Brain pericyte (primary cell): Measurements from ENCODE around the gene OPN3.

Experiments
- DNase-seq: peaks from one replicate; pipeline ENCODE4 v3.0.0-alpha.2; 2012; ENCODE audit warnings: low read depth, low spot score

Gene OPN3

DNA sequence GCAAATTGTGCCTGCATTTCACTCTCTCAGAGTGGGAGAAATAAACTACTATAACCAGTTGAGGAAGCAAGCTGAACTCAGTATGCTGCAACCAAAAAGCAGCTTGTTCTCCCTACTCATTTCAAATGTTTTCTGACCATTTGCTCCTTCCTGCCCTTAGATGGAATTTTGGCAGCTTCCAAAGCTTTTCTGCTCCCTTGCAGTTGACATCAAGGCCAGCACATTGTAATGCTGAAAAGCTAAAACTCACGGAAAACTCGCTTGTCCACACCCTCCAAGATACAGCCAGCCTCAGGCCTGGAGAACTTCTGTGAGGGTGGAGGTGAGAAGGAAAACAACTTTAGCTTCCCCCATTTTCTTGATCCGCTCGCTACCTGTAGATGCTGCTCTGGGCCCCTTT lies 5.0 kb upstream of the OPN3 start:
- DNase-seq, result no peak

- no peak for DNase-seq
Measured at GRCh38 chr1:241644259-241644658, 4.1 kb upstream of the OPN3 start.

- no peak for DNase-seq
Measured at GRCh38 chr1:241642593-241642944, 2.4 kb upstream of the OPN3 start.

DNA sequence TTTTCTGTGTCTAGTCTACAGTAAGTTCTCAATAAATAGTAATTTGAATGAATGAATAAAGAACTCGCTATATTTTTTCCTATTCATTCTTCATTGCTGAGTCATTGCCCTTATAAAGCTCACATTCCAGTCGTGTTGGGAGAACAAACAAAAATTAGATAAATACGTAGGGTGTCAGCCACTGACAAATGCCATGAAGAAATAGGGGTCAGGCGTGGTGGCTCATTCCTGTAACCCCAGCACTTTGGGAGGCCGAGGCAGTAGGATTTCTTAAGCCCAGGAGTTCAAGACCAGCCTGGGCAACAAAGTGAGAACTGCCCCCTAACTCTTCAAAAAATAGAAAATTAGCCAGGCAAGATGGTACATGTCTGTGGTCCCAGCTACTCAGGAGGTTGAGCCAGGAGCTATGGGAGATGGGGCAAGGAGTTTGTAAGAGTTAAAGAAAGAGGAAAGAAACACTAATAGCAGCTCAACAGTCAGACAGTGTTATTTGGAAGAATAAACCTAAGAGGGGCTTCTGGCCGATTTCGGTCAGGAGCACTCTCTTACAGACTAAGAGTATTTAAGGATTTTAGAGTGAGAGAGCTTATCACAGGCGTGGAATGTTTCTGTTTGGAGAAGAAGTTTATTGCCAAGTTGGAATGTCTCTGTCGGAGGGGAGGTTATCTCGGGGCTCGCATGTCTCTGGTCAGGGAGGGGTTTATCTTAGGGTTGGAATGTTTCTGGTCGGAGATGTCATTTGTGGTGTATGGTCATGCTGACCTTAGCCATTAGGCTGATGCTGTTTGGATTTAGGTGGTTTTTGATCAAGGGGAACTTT lies 1.8 kb upstream of the OPN3 start:
- no peak for DNase-seq

GRCh38 chr1:241640867-241641622 lies 876 bp upstream of the OPN3 start:
- no peak for DNase-seq

DNA sequence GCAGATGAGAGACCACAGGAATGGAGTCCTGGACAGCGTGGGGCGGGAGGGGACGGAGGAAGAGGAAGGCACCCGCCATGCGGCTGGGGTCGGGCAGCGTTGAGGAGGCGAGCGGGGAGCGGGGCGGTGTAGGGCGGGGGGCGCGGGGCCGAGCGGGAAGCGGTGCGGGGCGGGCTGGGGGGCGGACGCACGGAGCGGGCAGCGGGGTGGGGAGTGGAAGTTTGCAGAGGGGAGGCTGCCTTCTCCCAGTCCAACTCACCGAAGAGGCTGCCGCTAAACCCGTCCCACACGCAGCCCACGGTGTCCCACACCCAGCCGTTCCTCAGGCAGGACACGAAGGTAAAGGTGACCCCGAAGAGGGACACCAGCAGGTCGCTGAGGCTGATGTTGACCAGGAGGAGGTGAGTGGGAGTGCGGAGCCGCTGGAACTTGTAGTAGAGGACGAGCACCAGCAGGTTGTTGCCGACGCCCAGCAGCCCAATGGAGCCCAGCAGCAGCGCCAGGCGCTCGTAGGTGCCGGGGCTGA lies 483 bp downstream of the OPN3 start:
- DNase-seq, result no peak

DNA sequence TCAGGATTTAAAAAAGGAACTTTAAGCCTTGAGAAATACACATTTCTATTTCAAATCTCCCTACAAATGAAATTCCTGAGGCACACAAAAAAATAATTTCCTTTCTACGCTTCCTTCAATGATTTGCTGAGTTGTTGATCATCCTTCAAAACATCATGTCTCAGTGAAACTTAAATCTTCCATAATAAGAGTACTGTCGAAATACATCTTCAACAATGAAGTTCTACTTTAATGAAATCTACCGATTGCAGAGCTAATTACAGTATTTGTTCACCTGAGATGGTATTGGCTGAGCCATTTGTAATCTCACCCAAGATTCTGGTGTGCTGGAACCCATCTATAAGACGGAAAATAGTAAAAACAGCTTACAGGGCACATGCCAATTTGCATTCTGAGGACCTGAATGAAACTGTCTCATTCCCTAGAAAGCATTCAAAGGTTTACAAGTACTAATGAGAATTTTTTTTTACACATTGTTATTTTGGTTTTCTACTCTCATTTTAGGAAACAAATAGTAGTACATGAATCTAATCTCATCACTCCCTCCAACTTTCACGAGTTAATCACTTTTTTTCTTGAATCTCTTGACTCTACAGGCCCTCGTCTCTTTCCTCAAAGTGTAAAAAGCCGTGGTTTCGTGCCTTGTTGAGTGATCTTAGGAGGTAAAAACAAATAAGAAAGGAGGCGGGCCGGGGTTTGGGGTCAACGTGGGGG lies 1.1 kb downstream of the OPN3 start:
- DNase-seq, result no peak

- no peak for DNase-seq
Measured at GRCh38 chr1:241638099-241638682, 2.0 kb downstream of the OPN3 start.

DNA sequence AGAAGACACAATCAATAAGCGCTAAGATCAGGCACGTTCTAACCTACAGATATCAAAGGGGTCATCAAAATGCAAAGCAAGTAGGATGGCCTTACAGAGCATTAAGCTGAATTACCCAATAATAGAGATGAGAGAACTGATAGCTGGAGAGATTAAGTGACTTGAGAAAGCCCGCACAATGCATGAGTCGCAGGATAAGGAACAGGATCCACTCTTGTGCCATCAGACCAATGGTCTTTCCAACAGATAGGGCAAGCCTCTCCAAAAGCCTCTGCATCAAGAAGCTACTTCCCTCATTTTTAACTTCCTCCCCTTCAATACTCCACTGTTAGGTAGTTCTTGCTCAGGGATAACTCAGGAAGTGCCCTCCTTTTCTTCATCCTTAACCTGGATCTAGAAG lies 2.6 kb downstream of the OPN3 start:
- no peak for DNase-seq

DNA sequence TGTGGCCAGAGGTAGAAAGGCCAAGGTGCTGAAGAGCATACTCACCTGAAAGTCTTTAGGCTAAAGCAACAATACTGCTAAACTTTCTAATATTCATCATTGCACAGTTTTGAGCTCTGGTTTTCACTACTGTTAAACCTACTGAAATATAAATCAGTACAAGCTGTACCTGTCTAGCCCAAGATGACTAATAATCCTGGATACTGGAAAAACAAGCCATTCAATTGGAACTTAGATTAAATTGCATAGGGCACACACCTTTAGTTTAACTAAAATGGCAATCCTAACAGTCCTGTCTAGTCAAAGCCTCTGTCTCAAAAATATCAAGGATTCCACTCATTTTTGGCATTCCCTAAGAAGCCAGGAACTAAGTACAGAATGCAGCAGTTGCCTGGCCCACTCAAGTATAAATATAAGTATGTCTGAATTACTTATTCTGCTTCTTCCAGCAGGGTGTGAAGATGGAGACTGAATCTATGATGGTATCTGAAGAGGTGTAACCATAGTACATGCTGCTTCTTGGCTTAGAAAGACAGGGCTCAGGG lies 3.1 kb downstream of the OPN3 start:
- no peak for DNase-seq

DNA sequence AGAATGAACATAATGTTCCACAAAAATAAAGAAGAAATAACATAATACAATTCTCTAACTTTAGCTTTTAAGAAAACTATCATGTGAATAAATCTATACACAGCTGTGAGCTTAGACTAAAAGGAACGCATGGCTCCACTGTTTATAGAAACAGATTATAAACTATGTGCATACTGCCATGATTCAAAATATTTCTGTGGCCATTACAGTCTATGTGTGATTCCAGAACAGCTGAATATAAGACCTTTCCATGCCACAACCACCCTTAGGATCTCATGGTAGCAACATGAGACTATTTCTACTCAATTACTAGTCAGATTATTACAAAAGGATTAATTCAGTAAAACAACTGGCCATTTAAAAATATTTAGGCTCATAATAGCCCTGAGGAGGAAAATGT lies 3.9 kb downstream of the OPN3 start:
- DNase-seq, result no peak

DNA sequence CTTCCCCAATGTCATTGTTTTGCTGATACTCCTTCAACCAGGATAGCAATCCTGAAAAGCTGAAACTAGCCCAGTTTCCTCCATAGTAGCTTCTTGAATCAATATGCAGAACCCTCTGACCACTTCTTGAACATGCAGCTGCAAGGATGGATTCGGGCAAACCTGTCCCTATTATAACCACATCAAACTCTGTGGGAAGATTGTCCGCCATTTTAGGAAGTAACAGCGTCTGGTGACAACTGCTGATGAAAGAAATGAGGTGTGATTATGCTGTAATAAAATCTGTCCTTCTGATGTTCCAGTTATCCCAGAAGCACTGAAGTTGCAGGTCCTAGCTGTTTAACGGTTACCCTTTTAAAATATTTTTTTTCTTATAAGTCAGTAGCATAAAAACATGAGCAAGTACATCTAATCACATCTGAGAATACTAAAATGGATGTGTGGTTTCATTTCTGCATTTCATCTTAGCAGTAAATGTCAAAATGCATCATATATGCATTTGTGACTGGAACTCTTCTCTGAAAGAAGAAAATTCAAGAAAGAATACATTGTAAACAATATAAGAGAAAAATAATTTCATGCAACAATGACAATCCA lies 4.5 kb downstream of the OPN3 start:
- no peak for DNase-seq

- DNase-seq, result no peak
Measured at GRCh38 chr1:241632987-241633386, 7.2 kb downstream of the OPN3 start.

DNA sequence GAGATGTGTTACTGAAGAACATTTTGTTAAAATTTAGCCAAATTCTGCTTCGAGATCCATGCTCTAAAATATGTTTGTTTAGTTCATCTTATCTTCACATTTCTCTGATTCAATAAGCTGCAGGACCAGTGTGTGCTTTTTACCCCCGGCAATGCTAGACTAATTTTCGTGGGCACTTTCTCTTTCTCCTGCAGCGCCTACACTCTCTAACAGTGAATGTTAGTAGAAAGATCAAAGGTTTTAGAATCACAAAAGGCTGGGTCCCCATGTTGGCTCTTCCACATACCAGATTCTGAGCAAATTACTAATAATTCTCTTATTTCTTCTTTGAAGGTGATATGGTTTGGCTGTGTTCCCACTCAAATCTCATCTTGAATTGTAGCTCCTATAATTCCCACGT lies 8.5 kb downstream of the OPN3 start:
- DNase-seq, result no peak

DNA sequence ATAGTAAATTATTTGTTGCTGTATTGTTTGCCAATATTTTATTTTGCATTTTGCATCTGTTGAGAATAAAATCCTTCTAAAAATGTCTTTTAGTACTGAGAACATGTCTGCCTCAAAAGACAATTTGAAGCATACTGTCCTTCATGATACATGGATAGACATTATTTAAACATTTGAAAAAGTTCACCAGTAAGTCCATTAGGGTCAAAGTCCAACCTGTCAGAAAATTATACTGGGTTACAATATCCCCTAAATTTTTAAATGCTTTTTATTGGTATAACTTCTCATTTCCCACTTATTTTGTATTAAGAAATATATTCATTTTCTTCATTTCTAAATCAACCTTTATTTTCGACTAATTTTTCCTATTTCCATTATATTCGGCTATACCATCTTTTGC lies 9.3 kb downstream of the OPN3 start:
- DNase-seq, result no peak

DNA sequence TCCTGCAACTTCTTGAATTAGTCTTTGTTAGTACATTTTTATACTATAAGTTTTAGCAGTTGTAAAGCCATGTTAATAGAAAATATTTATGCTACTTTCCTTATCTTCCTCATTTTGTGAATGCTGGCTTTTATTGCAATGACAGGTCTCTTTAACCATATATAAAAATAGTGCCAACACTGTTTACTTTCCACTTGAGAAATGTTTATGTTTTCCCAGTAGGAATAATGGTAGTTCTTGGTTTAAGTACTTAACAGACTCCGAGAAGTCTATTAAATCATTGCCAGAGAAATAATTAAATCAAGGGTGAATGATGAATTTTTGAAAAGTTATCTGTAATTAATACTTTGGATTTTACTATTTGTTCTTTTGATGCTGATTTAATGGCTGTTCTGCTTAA lies 9.7 kb downstream of the OPN3 start:
- DNase-seq, result no peak

GRCh38 chr1:241630005-241630404 lies 10.2 kb downstream of the OPN3 start:
- no peak for DNase-seq

DNA sequence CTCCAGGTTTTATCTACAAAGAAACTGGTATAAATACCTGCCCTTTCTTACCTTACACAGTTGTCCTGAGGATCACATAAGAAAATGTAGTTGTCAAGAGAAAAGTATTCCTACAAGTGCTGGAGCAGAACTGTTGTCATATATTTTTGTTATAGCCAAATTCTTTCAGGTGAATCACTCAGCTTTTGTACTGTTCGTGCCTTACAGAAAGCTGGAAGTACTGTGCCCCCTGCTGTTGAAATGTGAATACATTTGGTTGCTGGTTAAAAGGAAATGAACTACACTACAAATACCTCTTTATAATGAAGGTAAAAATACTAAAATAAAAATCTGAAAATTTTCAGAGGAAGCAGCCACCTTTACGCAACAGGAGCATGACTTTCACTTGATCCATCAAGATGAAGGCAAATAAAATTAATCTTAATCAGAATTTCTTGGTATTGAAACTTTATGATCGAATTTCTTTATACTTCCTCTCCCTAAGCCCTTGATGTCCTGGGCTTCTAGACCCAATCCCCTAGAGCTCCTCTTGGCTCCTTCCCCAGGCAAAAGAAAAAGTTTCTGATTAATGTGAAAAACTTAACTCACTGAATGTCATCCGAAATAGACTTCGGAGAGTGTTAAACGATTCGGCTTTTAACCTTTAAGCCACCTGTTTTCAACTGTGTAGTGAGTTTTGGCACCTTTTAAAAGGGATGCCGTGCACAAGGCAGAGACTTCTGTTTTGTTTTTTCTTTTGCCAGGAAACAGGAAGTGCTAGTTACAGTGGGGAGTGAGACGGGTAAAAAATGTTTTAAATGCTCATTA lies 12.5 kb downstream of the OPN3 start:
- DNase-seq, result no peak

DNA sequence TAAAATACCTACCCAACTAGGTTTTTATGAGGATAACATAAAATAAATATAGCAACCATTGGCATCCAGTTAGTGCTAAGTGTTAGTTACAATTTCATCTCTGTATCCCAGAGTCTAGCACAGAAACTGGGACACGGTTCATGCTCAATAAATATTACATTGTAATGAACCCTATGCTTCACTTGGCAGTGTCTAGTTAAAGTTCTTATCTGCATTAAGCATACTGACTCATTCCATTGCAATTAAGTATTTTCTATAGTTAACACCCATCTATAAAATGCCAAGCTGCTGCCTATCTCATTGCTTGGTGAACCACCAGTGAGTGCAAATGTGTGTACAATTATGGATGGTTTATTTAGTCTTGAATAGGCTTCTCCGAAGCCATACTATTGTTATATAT lies 15.2 kb downstream of the OPN3 start:
- DNase-seq, result no peak

GRCh38 chr1:241622669-241623068 lies 17.5 kb downstream of the OPN3 start:
- no peak for DNase-seq

GRCh38 chr1:241617426-241617825 lies 22.7 kb downstream of the OPN3 start:
- DNase-seq, result no peak
